Measurements from ENCODE around the gene SCLY. TPM values are rescaled to one million over a fixed set of nuclear protein-coding genes. Genes with fewer than 3 reads are reported as not detected.

The SCLY gene
- total and polyA plus RNA-seq, 2 of the 13 experiments (the other 11 are each of a cell fraction or from before 2014, with no cell fraction given) = 27.9 to 38.6 TPM

- 0 out of 2 replicates have a peak, but pooled peaks have one; percentile 52 for TF ChIP-seq ZNF280D (CRISPR knock-in tag; IDR thresholded peaks at IDR 0.05)
- peak; percentile 55; the same call in 1 of the 2 replicates for TF ChIP-seq MYC (CRISPR knock-in tag; IDR thresholded peaks at IDR 0.05; ENCODE audit: borderline replicate concordance)
- no peak for TF ChIP-seq MXI1 (IDR thresholded peaks at IDR 0.05; ENCODE audit: borderline replicate concordance, low read depth, low read length)
- TF ChIP-seq FOSL1 (CRISPR knock-in tag; IDR thresholded peaks at IDR 0.05; ENCODE audit: borderline replicate concordance) = peak; percentile 22; the same call in 1 of the 2 replicates
- no peak for TF ChIP-seq ZNF878 (CRISPR knock-in tag; IDR thresholded peaks at IDR 0.05)
- TF ChIP-seq ZNF33B (CRISPR knock-in tag; IDR thresholded peaks at IDR 0.05) = no peak
- no peak for TF ChIP-seq FOXM1 (CRISPR knock-in tag; IDR thresholded peaks at IDR 0.05)
- TF ChIP-seq ZNF253 (CRISPR knock-in tag; IDR thresholded peaks at IDR 0.05; ENCODE audit: borderline replicate concordance) = no peak
- 0 out of 2 replicates have a peak, but pooled peaks have one; percentile 2 for TF ChIP-seq HDAC1 (CRISPR knock-in tag; IDR thresholded peaks at IDR 0.05)
- TF ChIP-seq HMGXB3 (CRISPR knock-in tag; IDR thresholded peaks at IDR 0.05; ENCODE audit: borderline replicate concordance) = no peak
- TF ChIP-seq PHF8 (CRISPR knock-in tag; IDR thresholded peaks at IDR 0.05) = no peak; the same call in 1 of the 2 replicates
- TF ChIP-seq NR1H2 (CRISPR knock-in tag; IDR thresholded peaks at IDR 0.05; ENCODE audit: borderline replicate concordance, low read depth) = no peak
- no peak for TF ChIP-seq RNF219 (CRISPR knock-in tag; IDR thresholded peaks at IDR 0.05)
- no peak; the same call in 1 of the 2 replicates for TF ChIP-seq IKZF5 (CRISPR knock-in tag; IDR thresholded peaks at IDR 0.05)
- TF ChIP-seq NRL (CRISPR knock-in tag; IDR thresholded peaks at IDR 0.05; ENCODE audit: borderline replicate concordance) = no peak
- 0 out of 2 replicates have a peak, but pooled peaks have one; percentile 46 for TF ChIP-seq NR2F6 (IDR thresholded peaks at IDR 0.05)
- TF ChIP-seq NR2F6 (CRISPR knock-in tag; IDR thresholded peaks at IDR 0.05) = peak; percentile 53
- 0 out of 2 replicates have a peak, but pooled peaks have one; percentile 48 for TF ChIP-seq ISX (CRISPR knock-in tag; conservative IDR thresholded peaks at IDR 0.05)
- no peak for TF ChIP-seq DPF2 (CRISPR knock-in tag; IDR thresholded peaks at IDR 0.05; ENCODE audit: borderline replicate concordance, low read depth)
Measured at GRCh38 chr2:238108423-238109183, 47.8 kb downstream of the SCLY start (continued).
